WTC11 (cell line): ENCODE data around the gene ZNF174. TPM values are rescaled to one million over a fixed set of nuclear protein-coding genes. Genes with fewer than 3 reads are reported as not detected.

Experiments
- ARID4B ChIP-seq: sonication (generic); formaldehyde crosslinking; IDR thresholded peaks from 2 replicates; pipeline ENCODE4 v1.8.0; 2023; ENCODE audit warnings: missing genetic modification reagents, mild to moderate bottlenecking, borderline replicate concordance
- CBFB ChIP-seq: sonication (generic); formaldehyde crosslinking; IDR thresholded peaks from 2 replicates; pipeline ENCODE4 v1.8.1; 2022; ENCODE audit warnings: mild to moderate bottlenecking, low read depth, missing genetic modification reagents
- E2F1 ChIP-seq: sonication (generic); formaldehyde crosslinking; IDR thresholded peaks from 2 replicates; pipeline ENCODE4 v1.8.0; 2022; ENCODE audit warnings: mild to moderate bottlenecking, missing genetic modification reagents
- E2F4 ChIP-seq: sonication (generic); formaldehyde crosslinking; IDR thresholded peaks from 2 replicates; pipeline ENCODE4 v1.8.1; 2022; ENCODE audit warnings: low read depth, mild to moderate bottlenecking, moderate library complexity, missing genetic modification reagents, borderline replicate concordance
- E2F5 ChIP-seq: sonication (generic); formaldehyde crosslinking; IDR thresholded peaks from 2 replicates; pipeline ENCODE4 v1.8.1; 2022; ENCODE audit warnings: mild to moderate bottlenecking, moderate library complexity, missing genetic modification reagents
- HMGXB4 ChIP-seq: sonication (generic); formaldehyde crosslinking; IDR thresholded peaks from 2 replicates; pipeline ENCODE4 v1.8.1; 2023; ENCODE audit warnings: mild to moderate bottlenecking, moderate library complexity, missing genetic modification reagents
- JUN ChIP-seq: sonication (generic); formaldehyde crosslinking; IDR thresholded peaks from 2 replicates; pipeline ENCODE4 v1.8.0; 2023; ENCODE audit warnings: mild to moderate bottlenecking, missing genetic modification reagents
- NFYB ChIP-seq: sonication (generic); formaldehyde crosslinking; conservative IDR thresholded peaks from 2 replicates; pipeline ENCODE4 v1.8.0; 2022; ENCODE audit warnings: low read depth, missing genetic modification reagents
- NR2C2 ChIP-seq: sonication (generic); formaldehyde crosslinking; IDR thresholded peaks from 2 replicates; pipeline ENCODE4 v1.8.0; 2022; ENCODE audit warnings: mild to moderate bottlenecking, missing genetic modification reagents
- OVOL2 ChIP-seq: fragments of 250-450 bp; sonication (Bioruptor Pico); IDR thresholded peaks from 2 replicates; pipeline ENCODE4 v1.9.0; 2021; ENCODE audit warnings: mild to moderate bottlenecking, borderline replicate concordance
- PRRX2 ChIP-seq: fragments of 250-450 bp; sonication (Bioruptor Pico); IDR thresholded peaks from 2 replicates; pipeline ENCODE4 v1.8.0; 2021; ENCODE audit warnings: mild to moderate bottlenecking
- RELA ChIP-seq: sonication (generic); formaldehyde crosslinking; IDR thresholded peaks from 2 replicates; pipeline ENCODE4 v1.8.1; 2022; ENCODE audit warnings: missing genetic modification reagents, mild to moderate bottlenecking, borderline replicate concordance
- SMAD3 ChIP-seq: sonication (generic); formaldehyde crosslinking; IDR thresholded peaks from 2 replicates; pipeline ENCODE4 v1.8.0; 2022; ENCODE audit warnings: missing genetic modification reagents, mild to moderate bottlenecking, borderline replicate concordance
- SMAD4 ChIP-seq: sonication (generic); formaldehyde crosslinking; IDR thresholded peaks from 2 replicates; pipeline ENCODE4 v1.8.0; 2022; ENCODE audit warnings: mild to moderate bottlenecking, missing genetic modification reagents
- TEAD1 ChIP-seq: sonication (generic); formaldehyde crosslinking; IDR thresholded peaks from 2 replicates; pipeline ENCODE4 v1.8.0; 2022; ENCODE audit warnings: mild to moderate bottlenecking, missing genetic modification reagents
- ZNF219 ChIP-seq: sonication (generic); formaldehyde crosslinking; IDR thresholded peaks from 2 replicates; pipeline ENCODE4 v1.8.0; 2023; ENCODE audit warnings: missing genetic modification reagents, mild to moderate bottlenecking, borderline replicate concordance
- ZNF317 ChIP-seq: sonication (generic); formaldehyde crosslinking; IDR thresholded peaks from 2 replicates; pipeline ENCODE4 v1.8.1; 2023; ENCODE audit warnings: low read depth, mild to moderate bottlenecking, moderate library complexity, missing genetic modification reagents, borderline replicate concordance
- ZNF416 ChIP-seq: fragments of 250-450 bp; sonication (Bioruptor Pico); IDR thresholded peaks from 2 replicates; pipeline ENCODE4 v1.9.0; 2021; ENCODE audit warnings: mild to moderate bottlenecking, inconsistent platforms
- total RNA-seq: library from RNA; stranded (reverse); gene quantifications from 3 replicates; pipeline ENCODE4 v1.2.3, GENCODE V29; 2021
- TF ChIP-seq, protein P1 (sequence below): sonication (generic); formaldehyde crosslinking; IDR thresholded peaks from 2 replicates; pipeline ENCODE4 v1.8.1; 2023; ENCODE audit warnings: mild to moderate bottlenecking, missing genetic modification reagents
- TF ChIP-seq, protein P2 (sequence below): sonication (generic); formaldehyde crosslinking; IDR thresholded peaks from 2 replicates; pipeline ENCODE4 v1.8.0; 2022; ENCODE audit warnings: mild to moderate bottlenecking, missing genetic modification reagents
- TF ChIP-seq, protein P3 (sequence below): sonication (generic); formaldehyde crosslinking; IDR thresholded peaks from 2 replicates; pipeline ENCODE4 v1.8.1; 2023; ENCODE audit warnings: mild to moderate bottlenecking, missing genetic modification reagents, borderline replicate concordance

Gene ZNF174
- total RNA-seq, 1 experiment from 2014 or later = 13.8 TPM

DNA sequence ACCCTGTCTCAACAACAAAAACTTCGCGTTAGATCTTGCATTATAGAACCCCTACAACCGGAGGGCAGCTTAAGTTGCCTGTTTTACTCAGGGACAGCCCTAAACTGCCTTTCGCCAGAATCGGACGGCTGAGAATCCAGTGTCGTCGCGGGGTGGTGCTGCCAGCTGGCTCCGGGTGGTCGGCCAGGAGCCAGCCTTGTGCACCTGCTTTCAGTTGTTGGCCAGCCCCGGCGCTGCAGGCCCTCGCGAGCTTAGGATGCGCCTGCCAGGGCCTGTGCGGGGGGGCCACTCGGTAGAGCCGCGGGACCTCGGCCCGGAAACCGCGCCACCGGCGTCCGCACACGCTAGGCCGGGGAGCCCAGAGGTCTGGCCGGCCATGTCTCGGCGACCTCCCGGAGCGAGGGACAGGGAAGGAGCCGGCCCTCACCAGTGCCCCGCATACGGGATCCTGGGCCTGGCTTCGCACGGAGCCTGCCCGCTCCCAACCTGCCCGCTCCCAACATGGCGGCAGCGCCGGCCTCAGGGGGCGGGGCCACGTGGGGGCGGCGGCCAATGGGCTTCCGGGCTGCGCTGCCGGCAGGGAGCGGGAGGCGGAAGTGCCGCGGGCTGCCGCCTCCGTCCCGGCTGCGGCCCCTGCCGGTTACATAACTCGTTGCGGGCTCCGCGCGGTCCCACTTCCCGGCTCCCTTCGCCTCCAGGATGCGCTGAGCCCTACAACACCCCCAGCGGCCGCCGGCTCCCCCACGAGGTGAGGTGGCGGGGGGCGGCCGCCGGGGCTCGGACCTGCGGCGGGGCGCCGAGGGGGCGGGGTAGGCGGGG, 56.6 kb downstream of the ZNF174 start (continued):
- TF ChIP-seq HMGXB4 (peak; percentile 75; the same call in 1 of the 2 replicates), SMAD4 (CRISPR knock-in tag) (no peak), OVOL2 (CRISPR knock-in tag) (no peak), NFYB (CRISPR knock-in tag) (peak; percentile 82), ZNF416 (no peak), PRRX2 (no peak), ARID4B (CRISPR knock-in tag) (0 out of 2 replicates have a peak, but pooled peaks have one; percentile 76), CBFB (CRISPR knock-in tag) (no peak), JUN (CRISPR knock-in tag) (no peak), E2F4 (CRISPR knock-in tag) (no peak), E2F5 (CRISPR knock-in tag) (no peak; the same call in none of the 2 replicates), ZNF317 (CRISPR knock-in tag) (peak; percentile 38; the same call in 1 of the 2 replicates), ZNF219 (CRISPR knock-in tag) (no peak), NR2C2 (CRISPR knock-in tag) (no peak), SMAD3 (CRISPR knock-in tag) (0 out of 2 replicates have a peak, but pooled peaks have one; percentile 37), RELA (no peak; the same call in 1 of the 2 replicates), E2F1 (CRISPR knock-in tag) (no peak), TEAD1 (CRISPR knock-in tag) (no peak)
- TF ChIP-seq, protein P1, sequence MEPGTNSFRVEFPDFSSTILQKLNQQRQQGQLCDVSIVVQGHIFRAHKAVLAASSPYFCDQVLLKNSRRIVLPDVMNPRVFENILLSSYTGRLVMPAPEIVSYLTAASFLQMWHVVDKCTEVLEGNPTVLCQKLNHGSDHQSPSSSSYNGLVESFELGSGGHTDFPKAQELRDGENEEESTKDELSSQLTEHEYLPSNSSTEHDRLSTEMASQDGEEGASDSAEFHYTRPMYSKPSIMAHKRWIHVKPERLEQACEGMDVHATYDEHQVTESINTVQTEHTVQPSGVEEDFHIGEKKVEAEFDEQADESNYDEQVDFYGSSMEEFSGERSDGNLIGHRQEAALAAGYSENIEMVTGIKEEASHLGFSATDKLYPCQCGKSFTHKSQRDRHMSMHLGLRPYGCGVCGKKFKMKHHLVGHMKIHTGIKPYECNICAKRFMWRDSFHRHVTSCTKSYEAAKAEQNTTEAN = 0 out of 2 replicates have a peak, but pooled peaks have one; percentile 52
- TF ChIP-seq, protein P2, sequence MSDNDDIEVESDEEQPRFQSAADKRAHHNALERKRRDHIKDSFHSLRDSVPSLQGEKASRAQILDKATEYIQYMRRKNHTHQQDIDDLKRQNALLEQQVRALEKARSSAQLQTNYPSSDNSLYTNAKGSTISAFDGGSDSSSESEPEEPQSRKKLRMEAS (CRISPR knock-in tag) = peak; percentile 90
- TF ChIP-seq, protein P3, sequence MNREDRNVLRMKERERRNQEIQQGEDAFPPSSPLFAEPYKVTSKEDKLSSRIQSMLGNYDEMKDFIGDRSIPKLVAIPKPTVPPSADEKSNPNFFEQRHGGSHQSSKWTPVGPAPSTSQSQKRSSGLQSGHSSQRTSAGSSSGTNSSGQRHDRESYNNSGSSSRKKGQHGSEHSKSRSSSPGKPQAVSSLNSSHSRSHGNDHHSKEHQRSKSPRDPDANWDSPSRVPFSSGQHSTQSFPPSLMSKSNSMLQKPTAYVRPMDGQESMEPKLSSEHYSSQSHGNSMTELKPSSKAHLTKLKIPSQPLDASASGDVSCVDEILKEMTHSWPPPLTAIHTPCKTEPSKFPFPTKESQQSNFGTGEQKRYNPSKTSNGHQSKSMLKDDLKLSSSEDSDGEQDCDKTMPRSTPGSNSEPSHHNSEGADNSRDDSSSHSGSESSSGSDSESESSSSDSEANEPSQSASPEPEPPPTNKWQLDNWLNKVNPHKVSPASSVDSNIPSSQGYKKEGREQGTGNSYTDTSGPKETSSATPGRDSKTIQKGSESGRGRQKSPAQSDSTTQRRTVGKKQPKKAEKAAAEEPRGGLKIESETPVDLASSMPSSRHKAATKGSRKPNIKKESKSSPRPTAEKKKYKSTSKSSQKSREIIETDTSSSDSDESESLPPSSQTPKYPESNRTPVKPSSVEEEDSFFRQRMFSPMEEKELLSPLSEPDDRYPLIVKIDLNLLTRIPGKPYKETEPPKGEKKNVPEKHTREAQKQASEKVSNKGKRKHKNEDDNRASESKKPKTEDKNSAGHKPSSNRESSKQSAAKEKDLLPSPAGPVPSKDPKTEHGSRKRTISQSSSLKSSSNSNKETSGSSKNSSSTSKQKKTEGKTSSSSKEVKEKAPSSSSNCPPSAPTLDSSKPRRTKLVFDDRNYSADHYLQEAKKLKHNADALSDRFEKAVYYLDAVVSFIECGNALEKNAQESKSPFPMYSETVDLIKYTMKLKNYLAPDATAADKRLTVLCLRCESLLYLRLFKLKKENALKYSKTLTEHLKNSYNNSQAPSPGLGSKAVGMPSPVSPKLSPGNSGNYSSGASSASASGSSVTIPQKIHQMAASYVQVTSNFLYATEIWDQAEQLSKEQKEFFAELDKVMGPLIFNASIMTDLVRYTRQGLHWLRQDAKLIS (CRISPR knock-in tag) = no peak
